Measurements from ENCODE around the gene C2orf76.
A peak's percentile ranks its signal among the peaks of the same experiment; 100 is the strongest.
"Not testable (repeated sequence)": the region's sequence is repeated elsewhere in the genome, so short reads cannot be mapped to it uniquely, and the experiment has no call there.

The C2orf76 gene

GRCh38 chr2:119377993-119378345, 11.3 kb upstream of the C2orf76 start:
- no peak for DNase-seq (ENCODE audit: low read depth in 1 of 2, low spot score in 1 of 2)

- DNase-seq (ENCODE audit: low read depth in 1 of 2, low spot score in 1 of 2) = no peak
Measured at GRCh38 chr2:119377294-119377992, 10.8 kb upstream of the C2orf76 start.

GRCh38 chr2:119376810-119377209, 10.2 kb upstream of the C2orf76 start:
- DNase-seq (ENCODE audit: low read depth in 1 of 2, low spot score in 1 of 2) = no peak

GRCh38 chr2:119376406-119376805, 9.8 kb upstream of the C2orf76 start:
- not testable (repeated sequence) for DNase-seq (ENCODE audit: low read depth in 1 of 2, low spot score in 1 of 2)

- not testable (repeated sequence) for DNase-seq (ENCODE audit: low read depth in 1 of 2, low spot score in 1 of 2)
Measured at GRCh38 chr2:119373907-119374745, 7.5 kb upstream of the C2orf76 start.

GRCh38 chr2:119372778-119373568, 6.3 kb upstream of the C2orf76 start:
- no peak for DNase-seq (ENCODE audit: low read depth in 1 of 2, low spot score in 1 of 2)

GRCh38 chr2:119371111-119371510, 4.5 kb upstream of the C2orf76 start:
- no peak for DNase-seq (ENCODE audit: low read depth in 1 of 2, low spot score in 1 of 2)

- no peak for DNase-seq (ENCODE audit: low read depth in 1 of 2, low spot score in 1 of 2)
Measured at GRCh38 chr2:119369845-119370244, 3.2 kb upstream of the C2orf76 start.

- DNase-seq (ENCODE audit: low read depth in 1 of 2, low spot score in 1 of 2) = peak; percentile 14 to 17
Measured at GRCh38 chr2:119367472-119368099, 952 bp upstream of the C2orf76 start.

GRCh38 chr2:119366161-119366648, 429 bp downstream of the C2orf76 start:
- DNase-seq (ENCODE audit: low read depth in 1 of 2, low spot score in 1 of 2) = no peak

GRCh38 chr2:119365436-119365835, 1.2 kb downstream of the C2orf76 start:
- DNase-seq (ENCODE audit: low read depth in 1 of 2, low spot score in 1 of 2) = no peak

- DNase-seq (ENCODE audit: low read depth in 1 of 2, low spot score in 1 of 2) = no peak
Measured at GRCh38 chr2:119364798-119365197, 1.8 kb downstream of the C2orf76 start.

GRCh38 chr2:119360423-119360966, 6.1 kb downstream of the C2orf76 start:
- no peak for DNase-seq (ENCODE audit: low read depth in 1 of 2, low spot score in 1 of 2)

GRCh38 chr2:119359774-119360173, 6.9 kb downstream of the C2orf76 start:
- DNase-seq (ENCODE audit: low read depth in 1 of 2, low spot score in 1 of 2) = no peak

- DNase-seq (ENCODE audit: low read depth in 1 of 2, low spot score in 1 of 2) = no peak
Measured at GRCh38 chr2:119354860-119355259, 11.8 kb downstream of the C2orf76 start.

- DNase-seq (ENCODE audit: low read depth in 1 of 2, low spot score in 1 of 2) = no peak
Measured at GRCh38 chr2:119352357-119352756, 14.3 kb downstream of the C2orf76 start.

- DNase-seq (ENCODE audit: low read depth in 1 of 2, low spot score in 1 of 2) = no peak
Measured at GRCh38 chr2:119350311-119350998, 16.2 kb downstream of the C2orf76 start.

- no peak for DNase-seq (ENCODE audit: low read depth in 1 of 2, low spot score in 1 of 2)
Measured at GRCh38 chr2:119349289-119349688, 17.3 kb downstream of the C2orf76 start.

GRCh38 chr2:119341684-119342083, 24.9 kb downstream of the C2orf76 start:
- no peak for DNase-seq (ENCODE audit: low read depth in 1 of 2, low spot score in 1 of 2)

GRCh38 chr2:119339562-119339923, 27.1 kb downstream of the C2orf76 start:
- no peak for DNase-seq (ENCODE audit: low read depth in 1 of 2, low spot score in 1 of 2)

Measured in activated CD4-positive, alpha-beta T cell treated with anti-CD3 and anti-CD28 coated beads, Interleukin-2, amount 50 U/mL, for 24 hours (primary cell).